Sigmoid colon (tissue), 7 donors: ENCODE data around the gene PAK6. TPM values are rescaled to one million over a fixed set of nuclear protein-coding genes. Genes with fewer than 3 reads are reported as not detected.
A peak's percentile ranks its signal among the peaks of the same experiment; 100 is the strongest.

Experiments
- DNase-seq: peaks from one replicate; pipeline ENCODE4 v3.0.0-alpha.2; 2019
- H3K27ac ChIP-seq, 4 donors: fragments of 200-600 bp; sonication (generic); one replicate each; pipeline ENCODE4 v1.5.1; 2016 to 2019; ENCODE audit warnings: mild to moderate bottlenecking in 1 of 4
- H3K27me3 ChIP-seq, 3 donors: fragments of 200-600 bp; sonication (generic); one replicate each; pipeline ENCODE4 v1.5.1; 2019; ENCODE audit warnings: mild to moderate bottlenecking in 1 of 3
- H3K36me3 ChIP-seq, 4 donors: fragments of 200-600 bp; sonication (generic); one replicate each; pipeline ENCODE4 v1.5.1; 2016 to 2019
- H3K4me1 ChIP-seq, 4 donors: fragments of 200-600 bp; sonication (generic); one replicate each; pipeline ENCODE4 v1.5.1; 2017 to 2019
- H3K4me3 ChIP-seq, 4 donors: fragments of 200-600 bp; sonication (generic); one replicate each; pipeline ENCODE4 v1.5.1; 2017 to 2019; ENCODE audit warnings: mild to moderate bottlenecking in 2 of 4, moderate library complexity in 1 of 4
- H3K9me3 ChIP-seq, 4 donors: fragments of 200-600 bp in 3 of 4; sonication (generic) in 3 of 4; one replicate each; pipeline versions ENCODE4 v1.5.1 to v1.6.1; 2013 to 2019
- EP300 ChIP-seq, 4 donors: sonication (generic); formaldehyde crosslinking; IDR thresholded peaks; one replicate each; pipeline ENCODE4 v1.6.1; 2017; ENCODE audit warnings: antibody characterized with exemption in 4 of 4
- POLR2A ChIP-seq, 2 donors: fragments of 450-650 bp; IDR thresholded peaks; one replicate each; pipeline ENCODE4 v1.6.1; 2016; ENCODE audit warnings: antibody characterized with exemption in 2 of 2, mild to moderate bottlenecking in 2 of 2, moderate library complexity in 2 of 2
- POLR2AphosphoS5 ChIP-seq, 4 donors: sonication (generic); formaldehyde crosslinking; IDR thresholded peaks; one replicate each; pipeline ENCODE4 v1.6.1; 2017; ENCODE audit warnings: antibody characterized with exemption in 4 of 4
- WGBS, 2 donors: extraction: QIAGEN DNeasy Blood & Tissue Kit; methylation state at CpG; one replicate each; pipeline ENCODE4 v1.1.7; 2013; 5-methylcytosine and 5-hydroxymethylcytosine counted together
- intact Hi-C: fragments of 100-400 bp; cut with DNase I; formaldehyde crosslinking; loops from one replicate; pipeline ENCODE4 v1.15.1; 2023
- polyA plus RNA-seq, 3 donors: library from polyadenylated mRNA; stranded (reverse); fragments of 200-250 nt; gene quantifications; one replicate each; pipeline ENCODE4 v1.2.3, GENCODE V29; 2013
- total RNA-seq, 4 donors: library from RNA; depleted of rRNA; stranded (reverse); fragments of >200 nt; gene quantifications; one replicate each; pipeline ENCODE4 v1.1.0, GENCODE V29; 2016
- TF ChIP-seq, protein P1 (sequence below), 4 experiments: fragments of 450-650 bp in 3 of 4; fragments of 200-600 bp in 1 of 4; IDR thresholded peaks; one replicate each; pipeline ENCODE4 v1.5.1; 2016 to 2019; ENCODE audit warnings: antibody characterized with exemption in 4 of 4, mild to moderate bottlenecking in 3 of 4, moderate library complexity in 2 of 4
- donor health status: healthy with polysubstance abuse.
- donor health status: Bipolar disorder and iron deficiency.
- donor health status: healthy.

Gene PAK6
- total and polyA plus RNA-seq, 7 donors = 0.33 to 3.0 (median 1.4) TPM

DNA sequence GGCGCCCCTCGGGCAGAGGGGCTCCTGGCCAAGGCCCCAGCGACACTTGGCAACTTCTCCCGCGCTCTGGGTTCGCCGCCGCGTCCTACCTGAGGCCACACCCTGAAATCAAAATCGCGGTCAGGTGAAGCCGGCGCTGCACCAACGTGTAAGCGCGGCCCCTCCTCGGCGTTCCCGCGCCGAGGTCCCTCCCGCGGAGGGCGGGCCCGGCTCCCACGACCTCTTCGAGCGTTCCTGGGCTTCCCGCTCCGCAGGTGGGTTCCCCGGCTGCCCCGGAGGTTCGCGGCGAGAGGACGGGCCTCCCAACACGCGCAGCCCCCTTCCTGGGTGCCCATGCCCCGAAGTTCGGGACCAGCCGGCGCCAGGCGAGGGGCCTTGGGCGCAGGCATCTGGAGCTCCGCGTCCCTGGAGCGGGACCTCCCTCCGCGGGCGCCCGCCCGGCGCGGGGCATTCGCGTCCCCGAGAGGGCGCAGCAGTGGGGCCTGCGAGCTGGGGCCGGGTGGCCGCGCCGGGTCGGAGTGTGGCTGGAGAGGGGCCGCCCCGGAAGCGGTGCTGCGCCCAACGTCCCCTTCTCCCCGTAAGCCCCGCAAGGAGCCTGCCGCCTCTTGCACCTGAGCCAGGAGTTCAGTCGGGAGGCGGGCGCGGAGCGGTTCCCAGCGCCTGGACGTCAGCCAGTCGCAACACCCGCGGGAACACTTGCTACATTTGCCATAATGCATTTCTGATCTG is 13.7 kb downstream of the PAK6 start:
- intact Hi-C loops = no loop called here
- H3K9me3 ChIP-seq = no peaks in the 10 kb centered on the region
- peaks cover 0 to 18% (median 15%) of the 10 kb centered on the region in 4 donors for H3K4me1 ChIP-seq
- TF ChIP-seq EP300 (IDR thresholded peaks at IDR 0.05) = no peak
- no peak for TF ChIP-seq POLR2AphosphoS5 (IDR thresholded peaks at IDR 0.05)
- TF ChIP-seq, protein P1, sequence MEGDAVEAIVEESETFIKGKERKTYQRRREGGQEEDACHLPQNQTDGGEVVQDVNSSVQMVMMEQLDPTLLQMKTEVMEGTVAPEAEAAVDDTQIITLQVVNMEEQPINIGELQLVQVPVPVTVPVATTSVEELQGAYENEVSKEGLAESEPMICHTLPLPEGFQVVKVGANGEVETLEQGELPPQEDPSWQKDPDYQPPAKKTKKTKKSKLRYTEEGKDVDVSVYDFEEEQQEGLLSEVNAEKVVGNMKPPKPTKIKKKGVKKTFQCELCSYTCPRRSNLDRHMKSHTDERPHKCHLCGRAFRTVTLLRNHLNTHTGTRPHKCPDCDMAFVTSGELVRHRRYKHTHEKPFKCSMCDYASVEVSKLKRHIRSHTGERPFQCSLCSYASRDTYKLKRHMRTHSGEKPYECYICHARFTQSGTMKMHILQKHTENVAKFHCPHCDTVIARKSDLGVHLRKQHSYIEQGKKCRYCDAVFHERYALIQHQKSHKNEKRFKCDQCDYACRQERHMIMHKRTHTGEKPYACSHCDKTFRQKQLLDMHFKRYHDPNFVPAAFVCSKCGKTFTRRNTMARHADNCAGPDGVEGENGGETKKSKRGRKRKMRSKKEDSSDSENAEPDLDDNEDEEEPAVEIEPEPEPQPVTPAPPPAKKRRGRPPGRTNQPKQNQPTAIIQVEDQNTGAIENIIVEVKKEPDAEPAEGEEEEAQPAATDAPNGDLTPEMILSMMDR (IDR thresholded peaks at IDR 0.05) = no peak
- no peak for TF ChIP-seq POLR2A (IDR thresholded peaks at IDR 0.05)
- peaks cover 0 to 33% (median 0%) of the 10 kb centered on the region in 3 donors for H3K27me3 ChIP-seq
- no peaks in the 10 kb centered on the region for H3K36me3 ChIP-seq
- 1% methylated on average over 82 of the region's 82 CpGs for WGBS, 2 donors
- DNase-seq = no peak
- peak overlapping the region in 1 of 4 donors; percentile 45 for H3K27ac ChIP-seq
- H3K4me3 ChIP-seq = peak overlapping the region; percentile 27 to 58 (median 52)

DNA sequence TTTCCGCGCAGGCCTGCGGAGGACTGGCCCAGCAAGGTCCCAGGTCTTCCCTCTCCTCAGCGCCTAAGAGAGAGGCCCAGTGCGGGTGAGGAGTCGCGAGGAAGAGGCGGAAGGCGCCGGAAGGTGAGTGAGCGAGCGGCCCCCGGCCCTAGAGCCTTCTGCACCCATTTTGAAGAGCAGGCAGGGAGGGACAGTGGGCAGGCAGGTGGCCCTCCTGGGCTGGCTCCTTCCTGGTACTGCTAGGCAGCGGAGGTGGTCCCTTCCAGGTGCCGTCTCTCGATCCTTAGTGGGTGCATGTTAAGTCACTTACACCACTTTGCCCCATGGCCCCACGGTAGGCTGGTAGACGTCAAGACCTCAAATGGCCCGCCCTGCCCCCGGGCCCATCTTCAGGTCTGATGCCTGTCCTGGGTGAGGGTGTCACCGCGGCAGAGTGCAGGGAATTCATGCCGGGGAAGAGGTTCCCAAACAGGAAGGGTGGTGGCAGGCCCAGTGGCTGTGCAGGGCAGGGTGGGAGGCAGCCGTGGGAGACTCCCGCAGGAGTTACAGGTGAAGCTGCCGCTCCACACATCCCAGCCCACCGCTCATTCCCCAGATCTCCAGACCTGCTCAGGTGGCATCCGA is 14.4 kb downstream of the PAK6 start:
- Histone ChIP-seq H3K36me3 (no peaks in the 10 kb centered on the region), H3K27me3 (peaks cover 0 to 33% (median 0%) of the 10 kb centered on the region in 3 donors), H3K27ac (peak overlapping the region in 1 of 4 donors; percentile 45), H3K4me1 (peaks cover 0 to 18% (median 15%) of the 10 kb centered on the region in 4 donors), H3K9me3 (no peaks in the 10 kb centered on the region), H3K4me3 (peak overlapping the region; percentile 27 to 58 (median 52))
- intact Hi-C loops = no loop called here
- DNase-seq = no peak
- 23 to 41% methylated on average over 28 of the region's 28 CpGs for WGBS, 2 donors
- TF ChIP-seq POLR2A (IDR thresholded peaks at IDR 0.05) = no peak

DNA sequence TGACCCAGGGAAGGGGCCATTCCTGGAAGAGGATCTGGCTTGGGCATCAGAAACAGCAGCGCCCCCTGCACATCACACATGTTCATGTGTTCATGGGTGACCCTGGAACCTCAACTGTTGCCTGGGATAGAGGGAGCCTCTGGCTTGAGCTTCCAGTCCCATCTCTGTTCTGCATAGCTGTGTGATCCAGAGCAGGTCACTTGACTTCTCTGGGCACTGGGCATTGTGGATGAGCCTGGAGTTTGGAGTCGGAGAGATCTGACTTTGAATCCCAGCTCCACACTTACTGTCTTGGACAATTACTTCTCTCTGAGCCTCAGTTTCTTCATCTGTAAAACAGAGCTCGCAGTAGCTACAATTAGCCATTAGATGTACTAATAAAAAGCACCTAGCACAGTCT is 15.6 kb downstream of the PAK6 start:
- DNase-seq = no peak
- whole genome bisulfite sequencing, 2 donors = 95 to 96% methylated on average over 3 of the region's 3 CpGs
- Histone ChIP-seq H3K27ac (no peak overlapping the region), H3K36me3 (no peaks in the 10 kb centered on the region), H3K4me1 (peaks cover 0 to 18% (median 15%) of the 10 kb centered on the region in 4 donors), H3K9me3 (no peaks in the 10 kb centered on the region), H3K4me3 (no peak overlapping the region), H3K27me3 (peaks cover 0 to 33% (median 0%) of the 10 kb centered on the region in 3 donors)
- intact Hi-C loops = no loop called here
- no peak for TF ChIP-seq POLR2A (IDR thresholded peaks at IDR 0.05)
- TF ChIP-seq POLR2AphosphoS5 (IDR thresholded peaks at IDR 0.05) = no peak
- TF ChIP-seq, protein P1 (IDR thresholded peaks at IDR 0.05) = no peak
- no peak for TF ChIP-seq EP300 (IDR thresholded peaks at IDR 0.05)

- TF ChIP-seq POLR2A (IDR thresholded peaks at IDR 0.05) = no peak
Measured at GRCh38 chr15:40255033-40255432, 16.2 kb downstream of the PAK6 start.

DNA sequence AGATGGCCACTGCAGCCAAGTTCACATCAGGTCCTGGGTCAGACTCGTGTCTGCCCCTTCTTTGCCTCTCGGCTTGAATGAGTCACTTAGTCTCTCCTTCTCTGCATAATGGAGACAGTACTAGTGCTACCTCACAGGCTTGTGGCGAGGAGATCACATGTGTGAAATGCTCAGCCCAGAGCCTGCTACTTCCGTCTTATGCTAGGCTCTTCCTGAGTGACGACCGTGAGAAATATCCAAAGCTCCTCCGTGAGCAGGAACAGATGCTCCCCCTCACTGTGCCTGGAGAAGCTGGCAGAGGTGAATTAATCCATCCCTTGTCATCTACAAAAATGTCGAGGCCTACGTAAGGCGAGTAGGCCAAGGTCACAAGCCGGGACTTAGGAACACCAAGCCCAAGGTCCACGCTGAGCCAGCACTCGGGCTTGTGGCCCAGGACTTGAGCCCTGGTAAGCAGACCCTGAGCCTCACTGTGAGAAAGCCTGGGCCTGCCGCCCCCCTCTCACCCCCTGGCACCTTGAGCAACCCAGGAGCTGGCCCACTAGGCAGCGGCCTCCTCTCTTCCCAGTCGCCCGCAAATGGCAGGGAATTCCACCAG is 17.9 kb downstream of the PAK6 start:
- 92 to 93% methylated on average over 17 of the region's 17 CpGs for WGBS, 2 donors

More at GRCh38 chr15:40255033-40255432, 16.2 kb downstream of the PAK6 start:
- Histone ChIP-seq H3K36me3 (no peaks in the 10 kb centered on the region), H3K9me3 (no peaks in the 10 kb centered on the region), H3K27ac (no peak overlapping the region), H3K4me3 (no peak overlapping the region), H3K4me1 (peaks cover 0 to 18% (median 15%) of the 10 kb centered on the region in 4 donors), H3K27me3 (peaks cover 0 to 33% (median 0%) of the 10 kb centered on the region in 3 donors)
- no peak for DNase-seq
- 42 to 83% methylated on average over 4 of the region's 4 CpGs for WGBS, 2 donors
- intact Hi-C loops = no loop called here

More for the DNA sequence above, 17.9 kb downstream of the PAK6 start:
- Histone ChIP-seq H3K9me3 (no peaks in the 10 kb centered on the region), H3K4me1 (peaks cover 0 to 18% (median 15%) of the 10 kb centered on the region in 4 donors), H3K27me3 (peaks cover 0 to 33% (median 0%) of the 10 kb centered on the region in 3 donors), H3K36me3 (no peaks in the 10 kb centered on the region), H3K27ac (no peak overlapping the region), H3K4me3 (no peak overlapping the region)
- DNase-seq = no peak
- TF ChIP-seq POLR2AphosphoS5 (IDR thresholded peaks at IDR 0.05) = no peak
- no peak for TF ChIP-seq POLR2A (IDR thresholded peaks at IDR 0.05)
- intact Hi-C loops = no loop called here
